HUES48 (cell line): ENCODE results near the gene PEX1.
"Not testable (repeated sequence)": the region's sequence is repeated elsewhere in the genome, so short reads cannot be mapped to it uniquely, and the experiment has no call there.

Experiments used
- H3K27ac ChIP-seq: one replicate; pipeline ENCODE4 v1.7.0; 2013; ENCODE audit warnings: low read depth, low read length, inconsistent platforms
- H3K27me3 ChIP-seq: 2 replicates; pipeline ENCODE4 v1.6.1; 2013; ENCODE audit warnings: mild to moderate bottlenecking, low read length; ENCODE audit not compliant: control insufficient read depth, insufficient read depth
- H3K36me3 ChIP-seq: 2 replicates; pipeline ENCODE4 v1.6.1; 2013; ENCODE audit warnings: low read length; ENCODE audit not compliant: control insufficient read depth, insufficient read depth
- H3K4me1 ChIP-seq: 2 replicates; pipeline ENCODE4 v1.6.1; 2013; ENCODE audit warnings: mild to moderate bottlenecking, low read length; ENCODE audit not compliant: control insufficient read depth, insufficient read depth
- H3K4me3 ChIP-seq: 2 replicates; pipeline ENCODE4 v1.5.1; 2013; ENCODE audit warnings: mild to moderate bottlenecking, low read depth, low read length
- H3K9ac ChIP-seq: 2 replicates; pipeline ENCODE4 v1.6.1; 2013; ENCODE audit warnings: mild to moderate bottlenecking, low read depth, low read length, moderate library complexity
- H3K9me3 ChIP-seq: 2 replicates; pipeline ENCODE4 v1.6.1; 2013; ENCODE audit warnings: low read length; ENCODE audit not compliant: control insufficient read depth, insufficient read depth

PEX1 gene

GRCh38 chr7:92545116-92545515 lies 16.8 kb upstream of the PEX1 start:
- H3K4me3 ChIP-seq, H3K27ac ChIP-seq, H3K9me3 ChIP-seq, H3K27me3 ChIP-seq, H3K36me3 ChIP-seq, H3K4me1 ChIP-seq, H3K9ac ChIP-seq: not testable (repeated sequence)

- H3K36me3 ChIP-seq, H3K4me1 ChIP-seq, H3K9me3 ChIP-seq, H3K9ac ChIP-seq, H3K4me3 ChIP-seq, H3K27me3 ChIP-seq, H3K27ac ChIP-seq: not testable (repeated sequence)
Observed at GRCh38 chr7:92543542-92543941, 15.2 kb upstream of the PEX1 start.

- H3K4me1 ChIP-seq = 0 out of 2 replicates have a peak, but pooled peaks cover under 1% of the 10 kb centered on the region
- H3K9ac ChIP-seq = no peak overlapping the region
- peaks cover 80% of the 10 kb centered on the region for H3K36me3 ChIP-seq
- H3K27ac ChIP-seq = no peak overlapping the region
- H3K4me3 ChIP-seq = no peak overlapping the region
- no peaks in the 10 kb centered on the region for H3K27me3 ChIP-seq
- no peaks in the 10 kb centered on the region for H3K9me3 ChIP-seq
Observed at GRCh38 chr7:92534572-92534971, 6.3 kb upstream of the PEX1 start.

- H3K27me3 ChIP-seq = no peaks in the 10 kb centered on the region
- H3K27ac ChIP-seq = peak overlapping the region; percentile 88
- peaks cover 8% of the 10 kb centered on the region; the same call in 1 of the 2 replicates for H3K4me1 ChIP-seq
- peak overlapping the region; percentile 85 for H3K9ac ChIP-seq
- H3K4me3 ChIP-seq = peak overlapping the region; percentile 82
- peaks cover 32% of the 10 kb centered on the region for H3K36me3 ChIP-seq
- no peaks in the 10 kb centered on the region for H3K9me3 ChIP-seq
Observed at GRCh38 chr7:92528958-92529264, 591 bp upstream of the PEX1 start.

- peaks cover 8% of the 10 kb centered on the region; the same call in 1 of the 2 replicates for H3K4me1 ChIP-seq
- no peaks in the 10 kb centered on the region for H3K27me3 ChIP-seq
- peak overlapping the region; percentile 82 for H3K27ac ChIP-seq
- no peaks in the 10 kb centered on the region for H3K9me3 ChIP-seq
- peak overlapping the region; percentile 75 for H3K9ac ChIP-seq
- peaks cover 18% of the 10 kb centered on the region for H3K36me3 ChIP-seq
- H3K4me3 ChIP-seq = peak overlapping the region; percentile 88
Observed at GRCh38 chr7:92527300-92528187, 776 bp downstream of the PEX1 start.

DNA sequence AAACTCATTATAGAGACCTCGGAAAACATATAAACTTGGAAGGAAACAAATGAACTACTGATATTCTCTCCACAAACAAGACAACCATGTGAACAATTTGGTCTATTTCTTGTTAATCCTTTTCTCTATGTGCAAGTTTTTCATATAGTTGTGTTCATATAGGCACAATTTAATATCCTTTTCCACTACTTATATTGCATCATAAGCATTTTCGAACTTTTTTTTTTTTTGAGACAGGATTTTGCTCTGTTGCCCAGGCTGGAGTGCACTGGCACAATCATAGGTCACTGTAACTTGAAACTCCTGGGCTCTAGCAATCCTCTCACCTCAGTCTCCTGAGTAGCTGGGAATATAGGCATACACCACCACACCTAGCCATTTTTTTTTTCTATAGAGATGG lies 5.2 kb downstream of the PEX1 start:
- no peak overlapping the region for H3K4me3 ChIP-seq
- no peaks in the 10 kb centered on the region for H3K9me3 ChIP-seq
- peaks cover 23% of the 10 kb centered on the region for H3K36me3 ChIP-seq
- H3K27me3 ChIP-seq = no peaks in the 10 kb centered on the region
- H3K4me1 ChIP-seq = peaks cover 3% of the 10 kb centered on the region; the same call in 1 of the 2 replicates
- H3K9ac ChIP-seq = no peak overlapping the region
- no peak overlapping the region for H3K27ac ChIP-seq

DNA sequence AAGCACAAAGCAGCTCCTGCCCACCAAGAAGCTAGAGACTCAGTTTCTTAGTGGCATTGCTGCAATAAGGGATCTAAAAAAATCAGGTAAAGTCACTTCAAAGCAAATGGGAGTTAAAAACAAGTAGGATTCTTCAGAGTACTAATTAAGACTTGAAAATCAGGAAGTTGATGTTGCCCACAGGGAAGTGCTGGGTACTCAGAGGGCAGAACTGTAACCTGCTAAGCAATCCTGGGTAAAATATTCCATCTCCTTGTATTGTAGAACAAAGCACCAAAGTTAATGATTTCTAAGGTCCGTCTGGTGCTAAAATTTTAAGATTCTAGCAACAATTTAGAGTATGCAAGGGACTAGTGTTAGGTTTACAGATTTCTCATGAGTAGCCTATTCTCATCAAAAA lies 8.3 kb downstream of the PEX1 start:
- H3K9me3 ChIP-seq = no peaks in the 10 kb centered on the region
- H3K27ac ChIP-seq = no peak overlapping the region
- H3K36me3 ChIP-seq = peaks cover 44% of the 10 kb centered on the region
- no peak overlapping the region for H3K9ac ChIP-seq
- no peaks in the 10 kb centered on the region for H3K4me1 ChIP-seq
- no peak overlapping the region for H3K4me3 ChIP-seq
- no peaks in the 10 kb centered on the region for H3K27me3 ChIP-seq

GRCh38 chr7:92517631-92518030 lies 10.7 kb downstream of the PEX1 start:
- H3K4me1 ChIP-seq = no peaks in the 10 kb centered on the region

DNA sequence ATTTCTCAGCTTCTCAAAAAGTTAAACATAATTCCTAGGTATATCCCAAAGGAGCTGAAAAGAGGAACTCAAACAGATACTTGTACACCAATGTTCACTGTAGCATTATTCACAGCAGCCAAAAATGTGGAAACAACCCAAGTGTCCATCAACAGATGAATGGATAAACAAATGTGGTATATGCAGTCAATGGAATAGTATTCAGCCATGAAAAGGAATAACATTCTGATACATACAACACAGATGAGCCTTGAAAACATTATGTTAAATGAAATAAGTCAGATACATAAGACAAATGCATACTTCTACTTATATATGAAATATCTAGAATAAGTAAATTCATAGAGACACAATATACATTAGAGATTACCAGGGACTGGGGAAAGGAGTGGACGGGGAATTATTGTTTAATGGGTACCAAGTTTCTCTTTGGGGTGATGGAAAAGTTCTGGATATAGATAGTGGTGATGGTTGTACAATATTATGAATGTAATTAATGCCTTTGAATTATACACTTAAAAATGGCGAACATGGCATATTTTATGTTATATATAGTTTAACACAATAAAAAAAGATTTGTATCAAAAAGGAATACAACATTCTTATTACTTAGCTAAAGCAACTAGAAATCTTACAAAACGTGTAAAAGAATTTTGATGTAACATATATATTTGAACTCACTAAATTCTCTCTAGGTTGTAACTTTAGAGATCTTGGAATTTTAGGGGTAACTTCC lies 15.0 kb downstream of the PEX1 start:
- Histone ChIP-seq H3K27ac (no peak overlapping the region), H3K9ac (no peak overlapping the region), H3K9me3 (no peaks in the 10 kb centered on the region), H3K4me3 (no peak overlapping the region), H3K36me3 (peaks cover 51% of the 10 kb centered on the region), H3K27me3 (no peaks in the 10 kb centered on the region), H3K4me1 (no peaks in the 10 kb centered on the region)

More at GRCh38 chr7:92517631-92518030, 10.7 kb downstream of the PEX1 start:
- peaks cover 54% of the 10 kb centered on the region for H3K36me3 ChIP-seq
- no peak overlapping the region for H3K9ac ChIP-seq
- no peaks in the 10 kb centered on the region for H3K9me3 ChIP-seq
- no peak overlapping the region for H3K27ac ChIP-seq
- H3K27me3 ChIP-seq = no peaks in the 10 kb centered on the region
- no peak overlapping the region for H3K4me3 ChIP-seq

GRCh38 chr7:92508946-92509345 lies 19.4 kb downstream of the PEX1 start:
- Histone ChIP-seq H3K36me3 (peaks cover 54% of the 10 kb centered on the region), H3K9me3 (no peaks in the 10 kb centered on the region), H3K27me3 (no peaks in the 10 kb centered on the region)

DNA sequence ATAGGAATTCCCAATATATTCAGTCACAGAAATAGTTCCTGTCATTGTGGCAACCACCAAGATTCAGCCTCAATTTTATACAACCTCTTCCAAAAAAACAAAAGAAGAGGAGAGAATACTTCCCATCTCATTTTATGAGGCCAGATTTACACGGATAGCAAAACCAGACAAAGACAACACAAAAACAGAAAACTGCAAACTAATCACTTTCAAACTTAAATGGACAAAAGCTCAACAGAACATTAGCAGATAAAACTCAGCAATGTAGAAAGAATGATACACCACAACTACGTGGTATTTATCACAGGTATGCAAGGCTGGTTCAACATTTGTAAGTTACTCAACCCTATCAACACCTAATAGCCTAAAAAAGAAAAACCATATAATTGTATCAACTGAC lies 22.0 kb downstream of the PEX1 start:
- no peaks in the 10 kb centered on the region for H3K27me3 ChIP-seq
- H3K4me1 ChIP-seq = no peaks in the 10 kb centered on the region
- no peak overlapping the region for H3K4me3 ChIP-seq
- H3K9me3 ChIP-seq = no peaks in the 10 kb centered on the region
- no peak overlapping the region for H3K9ac ChIP-seq
- no peak overlapping the region for H3K27ac ChIP-seq
- peaks cover 65% of the 10 kb centered on the region for H3K36me3 ChIP-seq

More at GRCh38 chr7:92508946-92509345, 19.4 kb downstream of the PEX1 start:
- Histone ChIP-seq H3K27ac (no peak overlapping the region), H3K4me1 (no peaks in the 10 kb centered on the region), H3K9ac (no peak overlapping the region), H3K4me3 (no peak overlapping the region)
